Aorta (tissue), 5 donors: ENCODE data around the gene GTF2A2. TPM values are rescaled to one million over a fixed set of nuclear protein-coding genes. Genes with fewer than 3 reads are reported as not detected.
"Not testable (repeated sequence)": the region's sequence is repeated elsewhere in the genome, so short reads cannot be mapped to it uniquely, and the experiment has no call there.

Experiments used
- ATAC-seq: fragments of 200-7000 bp; cut with Tn5 transposase; one replicate; pipeline ENCODE4 v1.9.1; 2022; ENCODE audit warnings: moderate library complexity; ENCODE audit not compliant: low FRiP score
- DNase-seq, 2 donors: peaks; one replicate each; pipeline ENCODE4 v3.0.0-alpha.2; 2020
- H3K27ac ChIP-seq, 2 donors: one replicate each; pipeline ENCODE4 v1.5.1; 2013; ENCODE audit warnings: low read length in 2 of 2, mild to moderate bottlenecking in 2 of 2, moderate library complexity in 2 of 2, control low read depth in 1 of 2, inconsistent platforms in 1 of 2, low read depth in 1 of 2
- H3K27me3 ChIP-seq, 2 donors: one replicate each; pipeline ENCODE4 v1.6.1; 2013; ENCODE audit warnings: control low read depth in 1 of 2, low read length in 1 of 2, mild to moderate bottlenecking in 1 of 2, moderate library complexity in 1 of 2; ENCODE audit not compliant: insufficient read depth in 2 of 2, control insufficient read depth in 1 of 2
- H3K36me3 ChIP-seq, 2 donors: one replicate each; pipeline ENCODE4 v1.6.1; 2013; ENCODE audit warnings: control low read depth in 1 of 2, low read length in 1 of 2, mild to moderate bottlenecking in 1 of 2; ENCODE audit not compliant: insufficient read depth in 2 of 2, control insufficient read depth in 1 of 2
- H3K4me1 ChIP-seq, 2 donors: one replicate each; pipeline ENCODE4 v1.6.1; 2013; ENCODE audit warnings: low read length in 2 of 2, control low read depth in 1 of 2, mild to moderate bottlenecking in 1 of 2, moderate library complexity in 1 of 2; ENCODE audit not compliant: insufficient read depth in 2 of 2, control insufficient read depth in 1 of 2
- H3K4me3 ChIP-seq, 2 donors: one replicate each; pipeline ENCODE4 v1.5.1; 2013; ENCODE audit warnings: low read length in 2 of 2, control low read depth in 1 of 2, mild to moderate bottlenecking in 1 of 2
- H3K9me3 ChIP-seq: one replicate; pipeline ENCODE4 v1.6.1; 2013; ENCODE audit warnings: mild to moderate bottlenecking, low read length; ENCODE audit not compliant: control insufficient read depth
- WGBS, 2 donors: extraction: QIAGEN DNeasy Blood & Tissue Kit; methylation state at CpG; one replicate each; pipeline ENCODE4 v1.1.7; 2013; 5-methylcytosine and 5-hydroxymethylcytosine counted together
- intact Hi-C, 2 donors: fragments of 100-400 bp; cut with DNase I; formaldehyde crosslinking; loops; one replicate each; pipeline versions ENCODE4 v1.14.2 to v1.15.0; 2022
- long read RNA-seq, 2 donors: library from polyadenylated mRNA; unstranded; transcript quantifications; one replicate each; pipeline ENCODE4 v2.0.0, GENCODE V29; 2020 to 2021
- polyA plus RNA-seq, 2 donors: library from polyadenylated mRNA; stranded (reverse); fragments of 200-250 nt; gene quantifications; one replicate each; pipeline ENCODE4 v1.2.3, GENCODE V29; 2013
- total RNA-seq, 2 donors: library from RNA; stranded (reverse); fragmentation: NEBNext Ultra II Directional; extraction: Animal tissue kit (Norgen Biotek cat#: 25700); gene quantifications; one replicate each; pipeline ENCODE4 v1.2.1, GENCODE V29; 2021
- donor health status: healthy with polysubstance abuse.
- donor health status: Bipolar disorder and iron deficiency.
- donor health status: DM: no; HTN: no; CAD: no.
- donor health status: DM: no; HTN: no; CAD: no.
- donor health status: DM: yes; HTN: yes; CAD: no.

The GTF2A2 gene
- total RNA-seq (10 to 100 TPM; 63.5 to 79.3 TPM), polyA plus RNA-seq (10 to 100 TPM; 59.1 to 71.3 TPM)
- long read RNA-seq, donor 1, transcript GTF2A2-202 (5 exons, 1,582 nt) = major isoform, 20 of 27 reads
- long read RNA-seq, donor 1, partial matches to known transcripts = 1 of 27 reads
- long read RNA-seq, donor 1, other reads (novel, unspliced or antisense) = 3 of 27 reads
- long read RNA-seq, donor 2, transcript GTF2A2-202 (5 exons, 1,582 nt) = major isoform, 11 of 13 reads
- long read RNA-seq, donor 2, partial matches to known transcripts = 1 of 13 reads
- long read RNA-seq, donor 2, other reads (novel, unspliced or antisense) = 0 of 13 reads

DNA sequence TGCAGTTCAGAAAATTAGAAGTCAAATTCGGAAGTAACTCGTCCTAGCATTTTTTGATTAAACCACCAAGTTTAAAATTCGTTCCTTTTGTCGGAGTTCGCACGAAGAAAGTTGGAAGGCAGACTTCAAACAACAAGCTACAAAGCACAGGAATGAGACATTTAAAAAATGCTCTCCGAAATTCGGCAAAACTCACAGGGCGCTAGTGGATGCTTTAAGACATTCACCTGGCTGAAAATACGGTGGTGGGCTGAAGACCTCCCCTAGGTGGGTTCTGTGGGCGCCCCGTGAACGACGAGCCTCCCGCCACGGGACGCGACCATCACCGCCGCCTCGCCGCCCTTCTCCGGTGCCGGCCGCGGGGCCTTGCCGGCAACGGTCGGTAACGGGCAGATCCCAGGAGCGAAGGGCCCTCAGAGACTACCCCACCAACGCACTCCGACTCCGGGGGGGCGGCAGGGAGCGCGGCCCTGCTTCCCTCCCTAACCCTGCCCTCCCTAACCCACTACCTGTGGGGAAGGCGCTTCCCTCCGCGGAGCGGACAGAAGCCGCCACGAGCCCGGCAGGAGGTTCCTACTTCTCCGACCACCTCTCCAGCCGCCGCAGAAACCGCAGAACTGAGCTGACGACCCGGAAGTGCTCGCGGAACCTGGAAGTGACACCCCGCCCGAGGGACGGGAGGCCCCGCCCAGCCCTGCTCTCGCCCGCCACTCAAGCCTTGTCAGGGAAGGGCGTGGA lies at the start of gene GTF2A2:
Gene GTF2A2 (minus strand): TSS at position 619 of the 738 bp plus-strand sequence. CDS start 5,238 bp downstream, outside the sequence.
- DNase-seq = peak; percentile 97 to 98
- intact Hi-C loops = loop anchor here in 1 of 2 donors (2.0 kb wide), 1 partner anchor 32 kb away; the partner anchor contains the start of gene BNIP2
- Histone ChIP-seq H3K27me3 (no peaks in the 10 kb centered on the region), H3K4me1 (peaks cover 2 to 12% of the 10 kb centered on the region in 2 donors), H3K27ac (peak within 1 kb of the TSS in 1 of 2 donors; percentile 84), H3K9me3 (no peaks in the 10 kb centered on the region), H3K4me3 (peak within 1 kb of the TSS; percentile 75 to 95), H3K36me3 (no peaks in the 10 kb centered on the region)
- WGBS, 2 donors = 0% methylated on average over 47 to 59 of the region's 59 CpGs
- peak; percentile 99 for ATAC-seq

GRCh38 chr15:59703979-59704796 lies 46.9 kb upstream of the GTF2A2 start:
- WGBS, 2 donors = 38 to 42% methylated on average over 6 of the region's 6 CpGs
- Histone ChIP-seq H3K27ac (no peak overlapping the region), H3K36me3 (no peaks in the 10 kb centered on the region), H3K9me3 (peaks cover 2% of the 10 kb centered on the region), H3K4me1 (no peaks in the 10 kb centered on the region), H3K4me3 (no peak overlapping the region), H3K27me3 (no peaks in the 10 kb centered on the region)
- no peak for ATAC-seq
- intact Hi-C loops = no loop called here
- no peak for DNase-seq

- intact Hi-C loops = no loop called here
These were observed 45.0 kb upstream of the GTF2A2 start for GRCh38 chr15:59702351-59702750.

DNA sequence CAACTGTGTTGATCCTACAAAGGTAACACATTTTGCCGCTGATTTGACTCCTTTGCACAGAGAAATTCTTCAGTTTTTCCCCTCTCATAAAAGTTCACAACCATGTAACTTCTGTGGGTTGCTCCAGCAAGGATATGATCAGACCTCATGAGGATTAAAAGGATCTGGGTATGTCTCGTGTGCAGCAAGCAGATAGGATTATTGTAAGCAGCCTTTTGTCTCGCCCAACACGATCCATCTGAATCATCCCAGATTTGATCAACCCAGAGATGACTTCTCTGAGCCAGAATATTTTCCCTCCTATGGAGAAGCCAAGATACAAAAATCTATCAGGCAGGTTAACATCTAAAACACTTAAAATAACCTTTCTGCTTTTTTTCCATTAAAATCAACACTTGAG lies 44.6 kb upstream of the GTF2A2 start:
- no peaks in the 10 kb centered on the region for H3K27me3 ChIP-seq
- no peak for DNase-seq
- WGBS, 2 donors = 71 to 79% methylated on average over 4 of the region's 4 CpGs
- no peaks in the 10 kb centered on the region for H3K4me1 ChIP-seq
- H3K4me3 ChIP-seq = no peak overlapping the region
- intact Hi-C loops = no loop called here
- no peak overlapping the region for H3K27ac ChIP-seq
- no peaks in the 10 kb centered on the region for H3K36me3 ChIP-seq
- no peak for ATAC-seq
- H3K9me3 ChIP-seq = no peaks in the 10 kb centered on the region

More at GRCh38 chr15:59702351-59702750, 45.0 kb upstream of the GTF2A2 start:
- no peak overlapping the region for H3K4me3 ChIP-seq
- H3K9me3 ChIP-seq = no peaks in the 10 kb centered on the region
- no peak overlapping the region for H3K27ac ChIP-seq
- H3K36me3 ChIP-seq = no peaks in the 10 kb centered on the region
- H3K4me1 ChIP-seq = no peaks in the 10 kb centered on the region
- no peak for ATAC-seq
- no peak for DNase-seq
- no peaks in the 10 kb centered on the region for H3K27me3 ChIP-seq

- 49 to 79% methylated on average over 4 of the region's 4 CpGs for WGBS, 2 donors
- no peaks in the 10 kb centered on the region for H3K4me1 ChIP-seq
- H3K27ac ChIP-seq = no peak overlapping the region
- ATAC-seq = no peak
- no peak overlapping the region for H3K4me3 ChIP-seq
- no peaks in the 10 kb centered on the region for H3K36me3 ChIP-seq
- H3K9me3 ChIP-seq = no peaks in the 10 kb centered on the region
- no peak for DNase-seq
- H3K27me3 ChIP-seq = no peaks in the 10 kb centered on the region
- intact Hi-C loops = loop anchor here in 1 of 2 donors (10.0 kb wide), 1 partner anchor 625 kb away; no protein-coding TSS in a partner anchor
These were observed 42.6 kb upstream of the GTF2A2 start for GRCh38 chr15:59699810-59700431.

- H3K27ac ChIP-seq, ATAC-seq, H3K27me3 ChIP-seq, H3K36me3 ChIP-seq, DNase-seq, H3K4me1 ChIP-seq, H3K9me3 ChIP-seq, H3K4me3 ChIP-seq: not testable (repeated sequence)
- intact Hi-C loops = loop anchor here in 1 of 2 donors (10.0 kb wide), 1 partner anchor 627 kb away; no protein-coding TSS in a partner anchor
- 75 to 83% methylated on average over 4 of the region's 4 CpGs for WGBS, 2 donors
These were observed 40.8 kb upstream of the GTF2A2 start for GRCh38 chr15:59698065-59698464.

GRCh38 chr15:59696332-59696731 lies 39.0 kb upstream of the GTF2A2 start:
- no peaks in the 10 kb centered on the region for H3K4me1 ChIP-seq
- intact Hi-C loops = loop anchor here in 1 of 2 donors (10.0 kb wide), 1 partner anchor 628 kb away; no protein-coding TSS in a partner anchor
- H3K9me3 ChIP-seq = no peaks in the 10 kb centered on the region
- no peak overlapping the region for H3K27ac ChIP-seq
- no peaks in the 10 kb centered on the region for H3K27me3 ChIP-seq
- no peak for ATAC-seq
- WGBS, 2 donors = 79 to 85% methylated on average over 4 of the region's 4 CpGs
- no peaks in the 10 kb centered on the region for H3K36me3 ChIP-seq
- H3K4me3 ChIP-seq = no peak overlapping the region
- no peak for DNase-seq

DNA sequence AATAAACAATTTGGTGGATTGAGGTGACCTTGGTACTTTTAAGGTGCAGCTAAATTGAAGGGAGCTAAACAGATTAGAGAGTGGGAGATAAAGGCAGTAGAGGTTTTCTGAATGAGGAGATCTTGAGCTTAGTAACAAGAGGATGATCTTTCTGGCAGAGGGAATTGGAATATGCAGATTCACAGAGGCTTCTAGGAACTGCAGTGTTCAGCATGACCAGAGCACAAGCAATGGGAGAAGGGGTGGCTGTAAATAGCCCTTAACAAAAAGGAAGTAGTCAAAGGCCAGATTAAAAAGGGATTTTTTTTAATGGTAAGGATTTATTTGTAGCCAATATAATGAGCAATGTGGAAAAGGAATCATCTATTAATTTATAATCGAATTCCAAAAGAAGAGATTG lies 37.5 kb upstream of the GTF2A2 start:
- H3K4me1 ChIP-seq = no peaks in the 10 kb centered on the region
- H3K4me3 ChIP-seq = no peak overlapping the region
- H3K9me3 ChIP-seq = no peaks in the 10 kb centered on the region
- ATAC-seq = no peak
- H3K36me3 ChIP-seq = no peaks in the 10 kb centered on the region
- 94 to 100% methylated on average over 1 of the region's 1 CpG for WGBS, 2 donors
- no peak overlapping the region for H3K27ac ChIP-seq
- intact Hi-C loops = loop anchor here in 1 of 2 donors (10.0 kb wide), 1 partner anchor 630 kb away; no protein-coding TSS in a partner anchor
- no peak for DNase-seq
- no peaks in the 10 kb centered on the region for H3K27me3 ChIP-seq
